Bone marrow (tissue), 2 donors: Measurements from ENCODE around the gene ADCYAP1R1.

ENCODE experiments used
- DNase-seq, 2 donors: peaks; one replicate each; lab custom pipeline; 2025; lab: John Stamatoyannopoulos, UW

The ADCYAP1R1 gene

DNA sequence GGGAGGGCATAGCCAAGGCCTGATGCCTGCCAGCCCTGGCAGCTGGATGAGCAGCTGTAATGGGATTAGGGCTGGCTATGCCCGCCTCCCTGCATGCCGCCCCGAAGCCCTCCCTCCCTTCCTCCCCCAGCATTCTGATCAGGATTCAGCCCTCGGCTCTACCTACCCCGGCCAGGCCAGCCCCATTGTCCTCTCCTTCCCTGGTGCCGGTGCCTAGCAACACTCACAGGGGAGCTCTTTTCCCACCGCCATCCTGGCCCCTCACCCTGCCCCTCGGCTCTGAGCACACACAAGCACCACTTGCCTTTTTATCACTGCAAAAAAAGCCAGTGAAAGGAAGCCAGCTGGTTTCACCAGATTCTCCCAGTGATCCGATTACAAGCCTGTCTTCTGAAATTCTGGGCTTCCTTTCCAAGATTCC, 9.0 kb upstream of the ADCYAP1R1 start:
- no peak for DNase-seq

- DNase-seq = no peak
Measured at GRCh38 chr7:31044529-31044928, 7.6 kb upstream of the ADCYAP1R1 start.

DNA sequence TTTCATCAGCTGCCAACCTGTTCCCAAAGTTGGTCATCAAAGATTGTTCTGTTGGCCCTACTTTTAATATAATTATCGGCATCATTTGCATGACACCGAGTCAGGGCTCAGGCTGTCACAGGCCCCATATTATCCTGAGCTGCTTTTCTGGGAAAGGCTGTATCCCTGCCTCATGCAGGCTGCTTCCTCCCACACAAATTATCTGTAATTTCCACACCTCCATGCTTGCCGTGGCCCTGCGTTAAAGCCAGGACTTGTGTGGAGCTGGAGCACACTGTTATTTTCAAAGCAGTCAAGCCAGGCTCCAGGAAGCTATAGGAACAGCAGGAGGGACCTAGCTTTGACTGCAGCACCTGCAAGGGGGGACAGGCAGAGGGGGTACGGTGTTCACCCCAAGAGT, 5.4 kb upstream of the ADCYAP1R1 start:
- DNase-seq = no peak

GRCh38 chr7:31047313-31048146, 4.6 kb upstream of the ADCYAP1R1 start:
- DNase-seq = no peak

DNA sequence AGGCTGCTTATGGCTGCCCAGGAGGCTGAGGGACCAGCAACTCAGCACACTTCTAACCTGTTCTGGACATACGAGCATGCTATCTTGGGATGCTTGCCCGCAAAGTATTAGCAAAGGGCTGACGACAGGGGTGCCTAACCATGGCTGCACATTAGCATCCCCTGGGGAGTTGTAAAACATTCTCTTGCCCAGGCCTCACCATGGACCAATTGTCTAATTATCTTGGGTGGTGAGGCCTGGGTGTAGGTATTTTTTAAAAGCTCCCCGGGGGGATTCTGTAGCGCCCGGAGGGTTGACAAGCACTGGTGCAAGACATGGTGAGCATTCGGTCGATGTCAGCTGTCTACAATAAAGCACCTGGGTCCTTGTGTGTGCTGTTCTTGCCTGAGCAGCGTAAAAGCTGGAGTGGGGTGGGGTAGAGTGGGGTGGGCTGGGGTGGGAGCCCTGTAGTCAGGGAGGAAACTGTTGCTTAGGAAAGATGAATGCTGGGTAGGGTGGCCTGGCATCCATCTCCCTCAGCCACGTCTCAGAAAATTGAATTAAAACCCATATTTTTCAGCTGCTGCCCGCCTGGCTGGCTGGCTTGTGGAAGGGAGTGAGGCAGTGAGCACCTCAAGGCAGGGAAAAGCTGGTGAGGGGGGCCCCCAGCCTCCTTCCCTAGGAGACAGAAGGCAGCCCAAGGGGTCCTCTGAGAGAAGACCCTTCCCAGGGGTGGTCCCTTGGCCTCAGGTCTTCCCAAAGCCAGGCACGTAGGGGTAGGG, 2.9 kb upstream of the ADCYAP1R1 start:
- no peak for DNase-seq

DNA sequence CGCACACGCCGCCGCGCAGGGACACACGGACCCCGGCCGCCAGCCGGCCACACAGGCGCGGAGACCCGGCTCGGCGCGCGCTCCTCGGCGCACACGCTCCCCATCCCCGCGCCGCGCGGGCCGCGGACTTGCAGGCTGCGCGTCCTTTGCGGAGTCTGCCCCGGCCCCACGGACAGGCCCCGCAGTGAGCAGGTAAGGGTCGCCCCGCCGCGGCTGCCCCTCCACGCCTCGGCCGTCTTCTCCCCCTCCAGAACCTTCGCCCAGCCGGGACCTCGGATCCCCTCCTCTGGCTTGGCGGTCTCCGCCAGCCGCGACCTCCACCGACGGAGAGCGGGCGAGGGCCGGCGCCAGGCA, 356 bp downstream of the ADCYAP1R1 start:
- no peak for DNase-seq

DNA sequence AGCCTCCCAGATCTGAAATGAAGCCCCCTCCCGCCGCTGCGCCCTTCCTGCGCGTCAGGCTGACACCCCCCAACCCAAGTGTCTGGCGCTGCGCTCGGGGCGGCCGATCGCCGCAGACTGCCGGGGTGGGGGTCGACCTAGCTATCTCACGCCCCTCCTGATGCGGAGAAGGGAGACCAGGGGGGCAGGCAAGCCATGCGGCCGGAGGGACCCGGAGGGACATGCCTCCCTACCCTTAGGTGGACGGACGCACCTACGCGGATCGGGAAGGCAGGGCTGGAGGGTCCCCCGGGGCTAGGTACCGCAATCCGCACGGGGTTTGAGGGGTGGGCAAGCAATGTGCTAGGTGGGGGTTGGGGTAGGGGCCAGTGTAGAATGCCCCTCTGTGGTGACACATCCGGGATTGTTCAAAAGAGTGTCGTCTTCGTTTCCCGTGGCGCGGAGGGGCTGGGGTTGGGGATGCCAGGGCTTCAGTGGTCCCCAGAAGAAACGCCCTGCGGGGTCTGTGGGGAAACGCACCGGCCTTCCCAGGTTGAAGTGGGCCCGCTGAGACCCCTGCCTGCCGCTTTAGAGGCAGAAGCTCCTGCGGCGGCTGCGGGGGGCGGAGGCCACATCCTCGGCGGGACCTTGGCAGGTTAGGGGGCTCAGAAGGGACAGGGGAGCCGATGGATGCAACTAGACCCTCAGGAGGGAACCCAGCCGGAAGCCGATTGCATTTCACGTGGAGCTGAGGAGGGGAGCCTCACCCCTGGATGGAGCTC, 913 bp downstream of the ADCYAP1R1 start:
- no peak for DNase-seq

DNA sequence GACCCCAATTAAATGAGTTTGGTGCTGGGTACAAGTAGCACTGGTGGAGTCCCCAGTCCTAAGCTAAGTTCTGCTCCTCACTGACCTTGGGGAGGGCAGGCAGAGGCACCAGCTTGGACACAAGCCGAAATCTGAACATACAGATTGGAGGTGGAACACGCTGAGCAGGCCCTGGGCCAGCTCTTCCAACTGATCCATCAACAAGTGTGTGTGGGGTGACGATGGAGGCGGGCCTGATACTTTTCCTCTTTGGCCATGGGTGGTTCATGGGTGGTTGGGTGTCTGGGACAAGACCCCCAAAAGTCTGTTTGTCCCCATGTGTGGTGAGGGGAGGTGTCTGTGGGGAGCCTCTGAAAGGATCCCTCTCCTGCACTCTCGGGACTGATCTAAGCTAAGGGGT, 1.9 kb downstream of the ADCYAP1R1 start:
- DNase-seq = no peak

DNA sequence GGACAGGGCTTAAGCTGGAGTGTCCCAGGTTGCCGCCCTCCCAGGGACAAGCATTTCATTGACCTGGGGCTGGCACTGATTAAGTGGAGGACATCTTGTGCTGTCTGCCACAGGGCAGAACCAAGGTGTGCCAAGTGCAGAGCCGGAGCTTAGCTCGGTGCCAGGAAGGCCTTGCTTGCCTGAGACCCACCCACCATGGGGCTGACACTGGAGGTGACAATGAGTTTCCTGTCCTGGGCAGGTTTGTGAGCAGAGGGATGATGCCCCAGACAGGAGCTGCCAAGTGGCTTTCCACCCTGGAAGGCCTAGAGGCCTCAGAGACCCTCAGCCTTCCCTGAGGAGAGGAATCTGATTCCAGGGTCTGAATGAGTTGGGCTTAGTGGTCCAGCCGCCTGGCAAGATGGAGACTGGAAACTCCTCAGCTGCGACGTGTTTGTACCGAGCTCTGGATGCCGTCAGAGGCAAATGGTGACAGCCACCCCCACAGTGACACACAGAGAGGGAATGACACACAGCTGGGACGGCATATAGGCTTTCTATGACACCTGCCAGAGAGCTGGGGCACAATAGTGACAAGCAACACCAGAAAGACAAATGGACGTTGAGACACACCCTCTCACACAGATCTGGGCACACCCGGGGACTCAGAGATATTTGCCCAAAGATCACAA, 2.6 kb downstream of the ADCYAP1R1 start:
- no peak for DNase-seq

GRCh38 chr7:31055471-31055870, 3.4 kb downstream of the ADCYAP1R1 start:
- DNase-seq = no peak

DNA sequence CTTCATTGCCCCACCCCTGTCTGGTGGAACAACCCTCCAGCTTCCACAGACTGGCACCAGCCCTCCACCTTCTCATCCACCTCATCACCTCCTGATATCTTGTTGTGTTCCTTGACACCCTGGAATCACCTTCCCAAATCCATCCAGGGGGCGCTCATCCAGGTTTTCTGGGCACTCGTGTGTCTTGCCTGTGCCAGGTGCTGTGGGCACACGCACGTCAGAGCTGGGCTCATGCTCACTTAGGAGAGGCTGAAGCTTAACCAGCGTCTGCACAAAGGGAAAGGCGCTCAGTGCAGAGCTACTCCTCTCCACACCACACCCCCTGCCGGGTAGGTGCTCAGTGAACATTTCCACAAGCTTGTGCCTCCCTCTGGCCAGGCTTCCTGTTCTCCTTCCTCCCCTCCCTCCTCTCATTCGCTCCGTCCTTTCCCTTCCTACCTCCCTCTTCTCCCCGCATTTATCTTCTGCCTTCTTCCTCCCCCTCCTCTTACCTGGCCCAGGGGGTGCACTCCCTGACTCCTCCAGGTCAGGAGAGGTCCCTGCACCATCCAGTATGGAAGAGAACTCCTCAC, 4.8 kb downstream of the ADCYAP1R1 start:
- DNase-seq = no peak

DNA sequence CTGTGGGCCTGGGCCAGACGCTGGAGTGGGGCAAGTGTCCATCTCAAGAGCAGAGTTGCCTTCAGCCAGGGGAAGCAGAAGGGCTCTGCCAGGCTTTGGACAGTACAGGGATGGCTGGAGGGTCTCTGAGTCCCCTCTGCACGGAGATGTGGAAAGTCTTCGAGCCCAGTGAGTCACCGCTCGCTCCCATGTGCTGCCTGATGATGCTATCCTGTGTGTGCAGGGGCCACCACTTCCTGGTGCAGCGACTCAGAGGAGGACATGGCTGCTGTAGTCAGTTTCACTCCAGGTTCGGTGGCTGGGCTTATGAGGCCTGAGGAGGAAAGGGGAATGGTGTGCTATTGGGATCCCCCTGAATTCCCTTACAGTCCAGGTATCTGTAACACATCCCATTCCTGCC, 6.0 kb downstream of the ADCYAP1R1 start:
- no peak for DNase-seq

GRCh38 chr7:31058688-31059087, 6.6 kb downstream of the ADCYAP1R1 start:
- DNase-seq = no peak

DNA sequence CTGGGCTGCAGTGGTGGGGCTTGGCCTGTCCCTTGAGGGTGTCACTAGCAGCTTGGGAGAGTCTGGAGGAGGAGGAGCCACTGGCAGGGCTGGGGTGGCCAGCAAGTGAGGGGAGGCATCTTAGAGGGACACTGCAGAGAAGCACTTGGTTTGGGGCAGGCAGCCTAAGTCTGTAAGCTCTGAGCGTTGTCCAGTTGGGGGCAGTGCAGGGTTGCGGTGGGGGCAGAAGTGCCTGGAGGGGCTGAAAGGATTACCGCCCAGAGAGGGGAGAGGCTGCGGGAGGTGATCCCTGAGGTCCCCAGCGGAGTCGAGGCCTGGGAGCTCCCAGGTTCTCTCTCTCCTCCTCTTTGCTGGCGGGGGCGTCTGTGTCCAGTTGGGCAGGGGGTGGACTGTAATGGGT, 7.4 kb downstream of the ADCYAP1R1 start:
- no peak for DNase-seq

- no peak for DNase-seq
Measured at GRCh38 chr7:31061185-31061584, 9.1 kb downstream of the ADCYAP1R1 start.

DNA sequence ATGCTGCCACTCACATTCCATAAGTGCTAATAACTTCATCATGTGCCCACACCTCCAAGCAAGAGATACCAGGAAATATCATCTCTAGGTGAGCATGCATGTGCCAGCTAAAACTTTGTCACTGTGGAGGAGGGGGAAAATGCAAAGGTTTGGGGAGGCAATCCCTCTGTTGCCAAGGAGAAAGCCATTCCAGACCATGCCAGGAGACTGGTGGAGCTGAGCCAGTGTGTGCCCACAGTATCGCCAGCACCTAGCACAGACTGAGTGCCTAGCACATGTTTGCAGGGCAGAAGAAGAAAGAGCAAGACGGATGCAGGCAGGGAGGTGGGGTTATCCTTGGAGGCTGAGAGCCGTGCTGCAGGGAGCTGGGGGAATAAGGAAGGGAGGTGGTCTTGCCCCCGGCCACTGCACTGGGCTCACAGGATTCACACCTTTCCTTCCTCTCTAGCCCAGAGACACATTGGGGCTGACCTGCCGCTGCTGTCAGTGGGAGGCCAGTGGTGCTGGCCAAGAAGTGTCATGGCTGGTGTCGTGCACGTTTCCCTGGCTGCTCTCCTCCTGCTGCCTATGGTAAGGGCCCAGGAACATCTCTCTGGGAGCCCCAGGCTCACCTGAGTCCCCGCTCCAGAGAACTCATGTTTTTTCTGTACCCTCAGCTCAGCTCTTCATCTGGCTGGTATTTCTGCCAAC, 10.8 kb downstream of the ADCYAP1R1 start:
- no peak for DNase-seq

DNA sequence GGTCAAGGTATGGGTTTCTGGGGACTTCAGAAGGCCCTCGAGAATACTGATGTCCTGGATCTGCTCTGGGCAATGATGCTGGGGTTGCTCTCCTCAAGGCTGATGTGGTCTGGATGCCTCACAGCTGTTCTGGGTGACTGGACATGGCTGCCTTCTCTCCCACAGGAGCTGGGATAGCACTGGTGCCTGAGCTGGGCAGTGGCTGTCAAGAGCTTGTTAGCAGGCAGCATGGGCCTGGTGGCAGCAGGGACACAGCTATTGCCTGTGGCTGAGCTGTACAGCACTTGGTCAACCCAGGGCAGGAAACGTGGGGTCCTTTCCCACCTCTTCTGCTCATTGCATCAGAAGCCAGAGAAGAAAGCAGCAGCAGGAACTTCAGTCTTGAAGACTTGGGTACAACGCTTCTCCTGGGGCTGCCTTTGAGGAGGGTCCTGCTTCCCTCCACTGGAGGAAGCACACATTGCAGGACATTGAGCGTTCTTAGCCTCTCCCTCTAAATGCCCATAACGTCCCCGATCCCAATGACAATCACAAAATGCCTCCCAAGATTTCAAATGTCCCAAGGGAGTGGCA, 13.0 kb downstream of the ADCYAP1R1 start:
- no peak for DNase-seq

GRCh38 chr7:31065840-31066239, 13.7 kb downstream of the ADCYAP1R1 start:
- DNase-seq = no peak

DNA sequence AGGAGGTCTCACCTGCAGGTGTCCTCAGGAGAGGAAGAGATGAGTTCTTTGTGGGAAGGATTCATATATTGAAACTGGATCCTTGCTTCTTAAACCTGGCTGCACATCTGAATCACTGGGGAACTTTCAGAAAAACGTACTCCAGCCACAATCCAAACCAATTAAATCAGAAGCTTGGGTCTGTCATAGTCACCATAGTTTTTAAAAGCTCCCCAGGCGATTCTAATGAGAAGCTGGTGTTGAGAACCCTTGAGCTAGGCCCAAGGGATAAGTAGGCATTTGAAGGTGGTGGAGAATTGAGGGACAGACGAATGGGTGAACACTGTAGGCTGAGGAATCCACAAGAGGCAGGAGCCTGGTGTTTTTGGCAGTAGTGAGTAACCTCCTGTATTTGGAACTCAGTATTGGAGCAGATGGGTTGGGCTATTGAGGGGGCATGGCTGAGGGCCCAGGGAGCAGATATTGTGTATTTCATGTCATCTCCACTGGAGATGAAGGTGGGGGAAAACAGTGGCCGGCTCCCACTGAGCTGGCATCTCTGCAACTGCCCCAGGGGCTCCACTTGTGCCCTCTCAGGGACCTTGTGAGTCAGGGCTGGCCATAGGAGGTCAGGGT, 14.5 kb downstream of the ADCYAP1R1 start:
- no peak for DNase-seq

GRCh38 chr7:31067491-31067890, 15.4 kb downstream of the ADCYAP1R1 start:
- no peak for DNase-seq
